HG02870 (cell line): ENCODE results near the gene ZWILCH.

Experiments
- ATAC-seq: cut with Tn5 transposase; IDR thresholded peaks from one replicate; pipeline ENCODE4 v1.9.1; 2021; ENCODE audit warnings: mild to moderate bottlenecking, moderate library complexity; ENCODE audit not compliant: unreplicated experiment

The ZWILCH gene

GRCh38 chr15:66535056-66535455 is 29.9 kb downstream of the ZWILCH start:
- no peak for ATAC-seq

- ATAC-seq: no peak
Observed at GRCh38 chr15:66542896-66543295, 37.8 kb downstream of the ZWILCH start.

GRCh38 chr15:66545255-66545654 is 40.1 kb downstream of the ZWILCH start:
- ATAC-seq: no peak

GRCh38 chr15:66555685-66556084 is 50.6 kb downstream of the ZWILCH start:
- no peak for ATAC-seq

GRCh38 chr15:66558271-66558670 is 53.1 kb downstream of the ZWILCH start:
- no peak for ATAC-seq

- no peak for ATAC-seq
Observed at GRCh38 chr15:66560856-66561525, 55.9 kb downstream of the ZWILCH start.

GRCh38 chr15:66563126-66563525 is 58.0 kb downstream of the ZWILCH start:
- no peak for ATAC-seq

GRCh38 chr15:66563566-66564110 is 58.5 kb downstream of the ZWILCH start:
- no peak for ATAC-seq

GRCh38 chr15:66564136-66565041 is 59.3 kb downstream of the ZWILCH start:
- ATAC-seq: no peak

GRCh38 chr15:66565141-66565641 is 60.1 kb downstream of the ZWILCH start:
- ATAC-seq: no peak

- no peak for ATAC-seq
Observed at GRCh38 chr15:66565741-66566144, 60.6 kb downstream of the ZWILCH start, which contains the start of gene LCTL. TSS of gene LCTL (minus strand) at chr15:66565998. CDS start at chr15:66565365, 633 bp downstream.

- no peak for ATAC-seq
Observed at GRCh38 chr15:66566963-66567531, 61.9 kb downstream of the ZWILCH start.

GRCh38 chr15:66567897-66568296 is 62.8 kb downstream of the ZWILCH start:
- no peak for ATAC-seq

- ATAC-seq: no peak
Observed at GRCh38 chr15:66569461-66570137, 64.5 kb downstream of the ZWILCH start.

GRCh38 chr15:66570327-66570726 is 65.2 kb downstream of the ZWILCH start:
- ATAC-seq: no peak

GRCh38 chr15:66570842-66571478 is 65.8 kb downstream of the ZWILCH start:
- ATAC-seq: no peak

- ATAC-seq: no peak
Observed at GRCh38 chr15:66572146-66572545, 67.0 kb downstream of the ZWILCH start.

- no peak for ATAC-seq
Observed at GRCh38 chr15:66573348-66573718, 68.2 kb downstream of the ZWILCH start.

GRCh38 chr15:66573719-66574595 is 68.8 kb downstream of the ZWILCH start:
- no peak for ATAC-seq
